GM19455 (cell line): ENCODE data around the gene SART3.
"Not testable (repeated sequence)": the region's sequence is repeated elsewhere in the genome, so short reads cannot be mapped to it uniquely, and the experiment has no call there.

Source experiments
- ATAC-seq: cut with Tn5 transposase; IDR thresholded peaks from one replicate; pipeline ENCODE4 v1.9.1; 2021; ENCODE audit not compliant: unreplicated experiment

SART3 gene

GRCh38 chr12:108564724-108565123, 3.8 kb upstream of the SART3 start:
- no peak for ATAC-seq

GRCh38 chr12:108563804-108564151, 2.8 kb upstream of the SART3 start:
- no peak for ATAC-seq

- ATAC-seq = no peak
Observed at GRCh38 chr12:108563136-108563803, 2.3 kb upstream of the SART3 start.

- ATAC-seq = peak; percentile 57
Observed at GRCh38 chr12:108562348-108563135, 1.6 kb upstream of the SART3 start, which contains the start of gene ISCU. TSS of gene ISCU (plus strand) at chr12:108562596. CDS start at chr12:108562623, 27 bp downstream.

- ATAC-seq = no peak
Observed at GRCh38 chr12:108561852-108562347, 927 bp upstream of the SART3 start.

- ATAC-seq = no peak
Observed at GRCh38 chr12:108560321-108560721, 652 bp downstream of the SART3 start.

- no peak for ATAC-seq
Observed at GRCh38 chr12:108559748-108560147, 1.2 kb downstream of the SART3 start.

- no peak for ATAC-seq
Observed at GRCh38 chr12:108559007-108559655, 1.8 kb downstream of the SART3 start.

GRCh38 chr12:108555383-108555782, 5.6 kb downstream of the SART3 start:
- not testable (repeated sequence) for ATAC-seq

- no peak for ATAC-seq
Observed at GRCh38 chr12:108553799-108554198, 7.2 kb downstream of the SART3 start.

- no peak for ATAC-seq
Observed at GRCh38 chr12:108551535-108551934, 9.4 kb downstream of the SART3 start.

- no peak for ATAC-seq
Observed at GRCh38 chr12:108548954-108549521, 11.9 kb downstream of the SART3 start.

GRCh38 chr12:108547686-108548085, 13.3 kb downstream of the SART3 start:
- ATAC-seq = no peak

- ATAC-seq = no peak
Observed at GRCh38 chr12:108543652-108544051, 17.3 kb downstream of the SART3 start.

- no peak for ATAC-seq
Observed at GRCh38 chr12:108542320-108542719, 18.7 kb downstream of the SART3 start.

GRCh38 chr12:108538616-108539195, 22.3 kb downstream of the SART3 start:
- no peak for ATAC-seq

GRCh38 chr12:108538146-108538545, 22.8 kb downstream of the SART3 start:
- ATAC-seq = no peak

- ATAC-seq = no peak
Observed at GRCh38 chr12:108531929-108532848, 28.8 kb downstream of the SART3 start.

GRCh38 chr12:108530161-108530560, 30.8 kb downstream of the SART3 start:
- no peak for ATAC-seq

GRCh38 chr12:108527166-108527496, 33.8 kb downstream of the SART3 start:
- no peak for ATAC-seq
